NCI-H774 (cell line): ENCODE data around the gene GATA1.
"Not testable (repeated sequence)": the region's sequence is repeated elsewhere in the genome, so short reads cannot be mapped to it uniquely, and the experiment has no call there.

ENCODE experiments used
- DNase-seq: peaks from one replicate; lab custom pipeline; 2025; lab: John Stamatoyannopoulos, UW

The GATA1 gene

DNA sequence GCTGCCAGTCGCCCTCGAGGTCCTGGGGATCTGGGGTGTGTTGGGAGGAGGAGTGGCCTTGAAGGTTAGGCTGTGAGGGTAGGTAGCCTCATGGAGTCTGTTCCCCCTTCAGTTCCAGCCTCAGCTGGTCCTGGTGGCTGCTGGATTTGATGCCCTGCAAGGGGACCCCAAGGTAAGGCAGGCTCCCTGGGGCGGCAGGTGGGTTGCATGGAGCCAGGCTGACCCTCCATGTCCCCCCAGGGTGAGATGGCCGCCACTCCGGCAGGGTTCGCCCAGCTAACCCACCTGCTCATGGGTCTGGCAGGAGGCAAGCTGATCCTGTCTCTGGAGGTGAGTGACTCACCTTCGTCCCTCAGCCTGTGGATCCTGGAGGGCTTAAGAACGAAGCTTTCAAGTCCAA lies 28.3 kb downstream of the GATA1 start:
- no peak for DNase-seq

DNA sequence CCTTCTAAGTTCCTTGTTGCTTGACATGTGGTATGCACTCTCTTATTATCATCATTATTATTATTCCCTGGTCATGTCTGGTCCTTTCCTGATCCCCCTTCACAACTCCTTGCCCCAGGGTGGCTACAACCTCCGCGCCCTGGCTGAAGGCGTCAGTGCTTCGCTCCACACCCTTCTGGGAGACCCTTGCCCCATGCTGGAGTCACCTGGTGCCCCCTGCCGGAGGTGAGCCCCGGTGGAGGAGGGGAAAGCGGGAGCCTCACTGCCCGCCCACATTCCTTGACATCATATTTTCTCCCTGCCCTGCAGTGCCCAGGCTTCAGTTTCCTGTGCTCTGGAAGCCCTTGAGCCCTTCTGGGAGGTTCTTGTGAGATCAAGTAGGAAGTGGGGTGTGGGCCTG lies 28.9 kb downstream of the GATA1 start:
- no peak for DNase-seq

DNA sequence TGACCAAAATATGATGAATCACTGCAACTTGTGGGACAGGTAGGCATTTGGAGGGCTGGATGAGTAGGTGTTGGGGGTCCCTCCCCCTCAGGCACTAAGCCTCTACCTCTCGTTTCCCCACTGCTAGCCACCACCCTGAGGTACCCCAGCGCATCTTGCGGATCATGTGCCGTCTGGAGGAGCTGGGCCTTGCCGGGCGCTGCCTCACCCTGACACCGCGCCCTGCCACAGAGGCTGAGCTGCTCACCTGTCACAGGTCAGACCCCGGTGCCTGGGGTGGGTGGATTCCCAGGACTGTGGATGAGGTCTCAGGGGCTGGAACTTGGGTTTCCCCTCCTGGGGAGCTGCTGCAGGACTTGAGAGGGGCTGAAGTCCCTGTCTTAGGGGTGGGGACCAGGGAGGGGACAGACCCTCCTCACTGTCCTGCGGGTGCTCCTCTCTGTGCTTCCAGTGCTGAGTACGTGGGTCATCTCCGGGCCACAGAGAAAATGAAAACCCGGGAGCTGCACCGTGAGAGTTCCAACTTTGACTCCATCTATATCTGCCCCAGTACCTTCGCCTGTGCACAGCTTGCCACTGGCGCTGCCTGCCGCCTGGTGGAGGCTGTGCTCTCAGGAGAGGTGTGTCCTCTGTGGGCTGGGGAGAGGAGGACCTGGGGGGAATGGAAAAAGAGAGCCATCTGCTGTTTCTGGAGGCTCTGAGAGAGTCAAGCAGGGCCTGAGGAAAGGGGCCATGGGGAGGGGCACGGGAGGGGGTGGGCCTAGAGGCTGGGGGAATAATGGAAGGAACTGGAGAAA lies 29.8 kb downstream of the GATA1 start:
- DNase-seq, result no peak

DNA sequence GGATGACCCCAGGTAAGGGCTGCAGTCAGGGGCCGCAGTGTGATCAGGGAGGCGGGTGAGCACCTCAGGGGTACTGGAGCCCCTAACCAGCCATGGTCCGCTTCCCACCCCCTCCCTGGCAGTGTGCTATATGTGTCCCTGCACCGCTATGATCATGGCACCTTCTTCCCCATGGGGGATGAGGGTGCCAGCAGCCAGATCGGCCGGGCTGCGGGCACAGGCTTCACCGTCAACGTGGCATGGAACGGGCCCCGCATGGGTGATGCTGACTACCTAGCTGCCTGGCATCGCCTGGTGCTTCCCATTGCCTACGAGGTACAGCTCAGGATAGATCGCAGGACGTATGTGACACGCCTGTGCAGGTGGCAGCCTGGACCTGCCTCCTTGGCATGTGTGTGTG lies 31.7 kb downstream of the GATA1 start:
- no peak for DNase-seq

DNA sequence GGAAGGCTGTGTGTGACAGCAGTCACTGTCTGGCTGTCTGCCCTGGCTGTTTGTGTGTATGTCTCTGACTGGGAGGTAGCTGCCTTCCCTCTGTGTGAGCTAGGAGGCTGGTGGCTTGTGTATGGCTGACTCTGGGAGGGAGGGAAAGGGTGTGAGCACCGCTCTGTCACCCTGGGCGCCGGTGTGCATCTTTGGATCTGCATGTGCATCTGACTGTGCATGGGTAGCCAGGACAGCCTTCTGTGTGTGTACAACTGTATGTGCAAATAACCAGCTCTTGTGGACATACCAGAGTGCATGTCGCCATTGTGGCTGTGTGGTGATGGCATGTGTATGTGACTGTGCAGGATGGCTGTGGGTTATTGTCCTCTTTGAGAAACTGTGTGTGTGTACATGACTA lies 32.5 kb downstream of the GATA1 start:
- no peak for DNase-seq

DNA sequence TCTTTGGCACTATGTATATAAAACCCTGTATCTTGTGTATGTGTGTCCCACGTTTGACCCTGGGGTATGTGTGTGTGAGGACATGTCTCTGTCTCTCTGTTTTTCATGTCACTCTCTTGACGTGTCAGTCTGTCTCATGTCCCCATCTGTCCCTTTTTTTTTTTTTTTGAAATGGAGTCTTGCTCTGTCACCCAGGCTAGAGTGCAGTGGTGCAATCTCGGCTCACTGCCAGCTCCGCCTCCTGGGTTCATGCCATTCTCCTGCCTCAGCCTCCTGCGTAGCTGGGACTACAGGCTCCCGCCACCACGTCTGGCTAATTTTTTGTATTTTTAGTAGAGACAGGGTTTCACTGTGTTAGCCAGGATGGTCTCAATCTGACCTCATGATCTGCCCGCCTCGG lies 33.0 kb downstream of the GATA1 start:
- not testable (repeated sequence) for DNase-seq

DNA sequence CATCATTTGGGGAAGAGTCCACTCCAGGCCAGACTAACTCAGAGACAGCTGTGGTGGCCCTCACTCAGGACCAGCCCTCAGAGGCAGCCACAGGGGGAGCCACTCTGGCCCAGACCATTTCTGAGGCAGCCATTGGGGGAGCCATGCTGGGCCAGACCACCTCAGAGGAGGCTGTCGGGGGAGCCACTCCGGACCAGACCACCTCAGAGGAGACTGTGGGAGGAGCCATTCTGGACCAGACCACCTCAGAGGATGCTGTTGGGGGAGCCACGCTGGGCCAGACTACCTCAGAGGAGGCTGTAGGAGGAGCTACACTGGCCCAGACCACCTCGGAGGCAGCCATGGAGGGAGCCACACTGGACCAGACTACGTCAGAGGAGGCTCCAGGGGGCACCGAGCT lies 36.7 kb downstream of the GATA1 start:
- DNase-seq, result no peak

DNA sequence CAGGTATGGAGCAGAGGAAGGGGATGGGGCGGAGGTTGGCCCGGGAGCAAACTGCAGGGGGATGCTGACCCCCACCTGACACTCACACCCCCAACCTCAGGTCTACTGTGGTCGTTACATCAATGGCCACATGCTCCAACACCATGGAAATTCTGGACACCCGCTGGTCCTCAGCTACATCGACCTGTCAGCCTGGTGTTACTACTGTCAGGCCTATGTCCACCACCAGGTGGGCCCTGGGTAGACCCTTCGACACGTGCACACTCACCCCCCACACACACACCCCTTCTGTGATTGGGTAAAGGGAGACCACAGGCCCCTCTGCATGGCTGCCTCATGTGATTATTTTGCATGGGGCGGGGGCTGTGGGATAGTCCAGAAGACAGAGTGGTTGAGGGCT lies 37.7 kb downstream of the GATA1 start:
- DNase-seq, result no peak

DNA sequence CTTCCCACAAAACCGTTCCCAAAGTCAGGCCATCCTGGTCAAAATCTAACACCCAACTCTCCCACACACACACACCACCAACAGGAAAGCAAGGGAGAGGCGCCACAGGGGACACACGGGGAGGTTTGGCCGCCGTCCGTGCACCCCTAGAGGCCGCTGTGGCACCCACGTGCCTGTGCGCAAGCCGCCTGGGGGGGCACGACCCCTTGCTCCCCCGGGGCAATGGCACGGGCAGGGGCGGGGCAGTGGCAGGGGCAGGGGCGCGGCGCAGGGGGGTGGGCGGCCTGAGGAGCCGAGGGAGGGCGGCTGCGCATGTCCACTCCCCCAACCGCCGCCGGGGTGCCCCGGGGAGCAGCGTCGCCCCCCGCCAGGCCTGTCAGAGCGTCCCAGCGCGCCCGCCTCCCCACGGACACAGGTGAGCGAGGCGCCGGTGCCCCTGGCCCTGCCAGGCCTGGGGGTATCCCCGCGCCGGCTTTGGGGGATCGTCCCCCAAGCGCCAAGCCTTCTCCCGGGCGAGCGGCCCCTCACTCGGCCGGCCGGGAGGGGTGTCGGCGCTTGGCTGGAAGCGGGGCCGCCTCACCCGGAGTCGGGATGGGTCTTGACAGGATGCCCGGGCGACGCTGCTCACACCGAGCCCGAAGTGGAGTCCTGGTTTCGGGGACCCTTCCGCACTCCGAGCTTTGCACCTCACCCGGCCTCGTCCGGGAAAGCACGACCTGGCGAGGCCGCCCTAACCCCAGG lies 39.9 kb downstream of the GATA1 start, which contains the start of gene ERAS:
ERAS (plus strand) TSS at position 379 of the 741 bp plus-strand sequence. CDS start 2,611 bp downstream, outside the sequence.
- DNase-seq, result no peak

DNA sequence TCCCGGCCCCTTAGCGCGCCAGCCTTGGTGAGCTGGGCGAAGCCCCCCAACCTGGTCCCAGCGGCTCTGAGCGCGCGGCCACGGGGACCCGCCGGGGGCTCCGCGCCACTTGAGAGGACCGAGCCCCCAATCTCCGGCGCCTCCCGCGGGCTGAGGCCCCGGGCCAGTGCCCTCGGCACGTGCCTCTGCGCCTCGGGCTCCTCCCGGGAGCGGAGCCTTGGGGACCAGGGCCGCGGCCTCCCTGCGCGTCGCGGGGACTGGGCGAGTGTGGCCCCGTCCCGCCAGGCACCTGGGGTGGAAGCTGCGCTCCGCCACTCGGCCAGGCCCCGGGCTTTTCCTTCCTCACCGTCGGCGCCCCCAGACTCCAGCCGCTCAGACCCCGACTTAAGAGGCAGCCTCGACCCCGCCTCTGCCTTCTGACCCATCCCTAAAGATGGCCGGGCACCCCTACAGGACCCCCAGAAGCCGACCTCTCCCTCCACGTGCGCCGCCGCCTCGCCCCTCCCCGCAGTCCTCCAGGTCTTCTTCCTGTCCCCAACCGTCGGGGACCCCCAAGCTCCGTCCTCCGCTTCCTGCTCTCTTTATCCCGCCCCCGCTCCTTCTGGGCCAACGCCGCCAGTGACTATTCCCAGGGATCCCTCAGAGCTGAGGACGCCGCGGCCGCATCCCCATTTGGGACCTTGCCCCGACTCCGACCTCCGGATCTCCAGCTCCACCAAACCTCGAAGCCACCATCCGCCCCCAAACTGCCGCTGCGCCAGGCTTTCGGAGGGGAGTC lies 40.7 kb downstream of the GATA1 start:
- no peak for DNase-seq

DNA sequence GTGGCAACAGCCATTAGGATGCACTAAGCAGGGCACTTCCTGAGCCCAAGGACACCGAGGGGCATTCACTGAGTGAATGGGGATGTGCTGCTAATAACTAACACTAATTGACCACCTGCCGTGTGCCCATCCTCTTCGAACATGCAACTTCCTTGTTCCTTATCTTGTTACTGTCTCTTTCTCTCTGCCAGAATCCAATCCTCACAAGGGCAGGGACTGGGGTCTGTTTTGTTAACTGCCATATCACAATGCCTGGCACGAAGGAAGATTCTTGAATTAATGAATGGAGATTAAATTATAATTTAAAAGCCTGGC lies 41.2 kb downstream of the GATA1 start:
- DNase-seq, result no peak

DNA sequence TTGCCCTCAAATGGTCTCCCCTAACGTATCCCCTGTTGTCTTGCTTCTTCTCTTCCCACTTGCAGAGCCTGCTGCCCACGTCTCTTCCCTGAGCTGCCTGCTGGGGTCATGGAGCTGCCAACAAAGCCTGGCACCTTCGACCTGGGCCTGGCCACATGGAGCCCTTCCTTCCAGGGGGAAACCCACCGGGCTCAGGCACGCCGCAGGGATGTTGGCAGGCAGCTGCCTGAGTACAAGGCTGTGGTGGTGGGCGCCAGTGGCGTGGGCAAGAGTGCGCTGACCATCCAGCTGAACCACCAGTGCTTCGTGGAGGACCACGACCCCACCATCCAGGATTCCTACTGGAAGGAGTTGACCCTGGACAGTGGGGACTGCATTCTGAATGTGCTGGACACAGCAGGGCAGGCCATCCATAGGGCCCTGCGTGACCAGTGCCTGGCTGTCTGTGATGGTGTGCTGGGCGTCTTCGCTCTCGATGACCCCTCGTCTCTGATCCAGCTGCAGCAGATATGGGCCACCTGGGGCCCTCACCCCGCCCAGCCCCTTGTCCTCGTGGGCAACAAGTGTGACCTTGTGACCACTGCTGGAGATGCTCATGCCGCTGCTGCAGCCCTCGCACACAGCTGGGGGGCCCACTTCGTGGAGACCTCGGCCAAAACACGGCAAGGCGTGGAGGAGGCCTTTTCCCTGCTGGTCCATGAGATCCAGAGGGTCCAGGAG lies 42.8 kb downstream of the GATA1 start:
- no peak for DNase-seq

DNA sequence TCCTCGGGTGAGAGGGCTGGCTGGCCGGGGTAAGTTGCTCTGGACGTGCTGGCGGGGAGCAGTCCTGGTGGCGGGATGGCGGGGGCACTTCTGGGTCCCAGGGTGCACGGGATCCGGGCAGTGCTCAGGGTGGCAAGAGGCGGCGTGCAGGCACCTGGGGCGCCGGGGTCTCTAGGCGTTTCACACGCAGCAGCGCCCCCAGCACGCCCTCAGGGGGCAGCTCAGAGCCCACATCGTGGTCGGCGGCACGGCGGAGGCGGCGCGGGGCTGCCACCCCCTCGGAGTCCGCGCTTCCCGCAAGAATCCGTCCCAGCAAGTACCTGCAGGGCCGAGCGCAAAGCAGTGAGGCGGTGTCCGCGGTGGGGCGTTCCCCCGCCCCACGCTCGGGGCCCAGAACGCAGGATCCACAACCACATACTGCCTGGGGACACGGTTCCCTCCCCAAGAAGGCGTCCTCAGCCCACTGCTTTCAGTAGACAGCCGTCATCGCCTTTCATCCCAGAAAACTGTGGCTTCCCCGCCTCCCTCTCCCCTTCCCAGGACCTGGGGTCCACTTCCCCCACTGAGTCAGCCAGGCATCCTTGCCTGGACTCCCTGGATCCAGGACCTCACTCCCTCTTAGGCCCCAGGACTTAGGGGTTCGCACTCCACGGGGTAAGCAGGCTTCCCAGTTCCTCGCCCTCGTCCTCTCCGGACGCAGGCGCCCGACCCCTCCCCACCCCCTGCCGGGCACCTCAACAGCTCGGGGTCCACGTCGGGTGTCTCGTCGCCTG lies 44.9 kb downstream of the GATA1 start:
- DNase-seq, result no peak

DNA sequence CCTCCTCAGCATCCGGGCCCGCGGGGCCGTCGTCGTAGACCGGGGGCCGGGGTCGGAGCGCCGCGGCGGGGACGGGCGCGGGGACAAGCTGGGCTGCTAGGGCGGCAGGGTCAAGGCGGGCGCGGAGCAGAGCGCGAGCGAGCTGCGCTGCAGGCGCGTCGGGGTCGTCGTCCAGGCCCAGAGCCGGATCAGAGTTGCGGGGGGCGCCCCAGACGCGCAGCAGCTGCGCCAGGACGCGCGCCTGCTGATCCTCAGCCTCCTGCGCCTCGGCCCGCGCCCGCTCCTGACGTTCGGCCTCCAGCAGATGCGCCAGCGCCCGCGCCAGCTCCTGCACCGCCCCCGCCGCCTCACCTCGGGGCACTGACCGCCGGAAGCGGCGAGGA lies 45.5 kb downstream of the GATA1 start:
- no peak for DNase-seq

DNA sequence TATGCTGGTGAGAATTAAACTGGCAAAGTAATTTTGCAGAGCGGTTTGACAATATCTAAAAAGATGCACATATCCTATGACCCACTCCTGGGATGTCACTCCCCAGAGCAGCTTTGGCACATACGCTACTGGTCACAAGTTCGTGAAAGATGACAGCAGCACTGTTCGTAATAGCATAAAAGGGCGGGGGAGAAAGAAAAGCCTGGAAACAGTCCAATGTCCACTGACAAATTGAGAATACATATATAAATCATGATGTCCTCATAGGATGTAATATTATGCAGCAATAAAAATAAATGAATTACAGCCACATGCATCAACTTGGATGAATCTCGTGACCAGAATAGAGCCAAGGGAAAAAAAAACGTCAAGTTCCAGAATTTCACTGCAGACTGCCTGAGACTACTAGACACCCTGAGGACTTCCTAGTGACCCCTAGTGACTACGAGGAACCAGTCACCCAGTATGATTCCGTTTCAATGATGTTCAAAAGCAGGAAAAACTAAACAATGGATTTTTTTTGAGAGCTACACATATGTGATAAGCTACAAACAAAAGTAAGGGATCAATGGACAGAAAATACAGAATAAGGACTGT lies 47.2 kb downstream of the GATA1 start:
- no peak for DNase-seq

DNA sequence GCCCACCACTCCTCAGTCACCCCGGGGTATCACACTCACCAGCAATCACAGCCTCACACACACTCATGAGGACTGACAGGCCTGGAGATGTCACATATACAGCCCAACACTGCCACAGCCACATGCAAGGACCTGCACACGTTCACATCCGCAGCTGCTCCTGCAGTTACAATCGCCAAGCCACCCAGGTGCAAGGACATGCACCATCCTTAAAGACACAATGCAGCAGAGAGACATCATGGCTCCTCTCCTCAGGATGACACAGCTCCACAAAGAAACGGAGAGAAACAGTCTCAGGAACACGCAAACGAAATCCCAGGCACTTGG lies 48.0 kb downstream of the GATA1 start:
- DNase-seq, result no peak

DNA sequence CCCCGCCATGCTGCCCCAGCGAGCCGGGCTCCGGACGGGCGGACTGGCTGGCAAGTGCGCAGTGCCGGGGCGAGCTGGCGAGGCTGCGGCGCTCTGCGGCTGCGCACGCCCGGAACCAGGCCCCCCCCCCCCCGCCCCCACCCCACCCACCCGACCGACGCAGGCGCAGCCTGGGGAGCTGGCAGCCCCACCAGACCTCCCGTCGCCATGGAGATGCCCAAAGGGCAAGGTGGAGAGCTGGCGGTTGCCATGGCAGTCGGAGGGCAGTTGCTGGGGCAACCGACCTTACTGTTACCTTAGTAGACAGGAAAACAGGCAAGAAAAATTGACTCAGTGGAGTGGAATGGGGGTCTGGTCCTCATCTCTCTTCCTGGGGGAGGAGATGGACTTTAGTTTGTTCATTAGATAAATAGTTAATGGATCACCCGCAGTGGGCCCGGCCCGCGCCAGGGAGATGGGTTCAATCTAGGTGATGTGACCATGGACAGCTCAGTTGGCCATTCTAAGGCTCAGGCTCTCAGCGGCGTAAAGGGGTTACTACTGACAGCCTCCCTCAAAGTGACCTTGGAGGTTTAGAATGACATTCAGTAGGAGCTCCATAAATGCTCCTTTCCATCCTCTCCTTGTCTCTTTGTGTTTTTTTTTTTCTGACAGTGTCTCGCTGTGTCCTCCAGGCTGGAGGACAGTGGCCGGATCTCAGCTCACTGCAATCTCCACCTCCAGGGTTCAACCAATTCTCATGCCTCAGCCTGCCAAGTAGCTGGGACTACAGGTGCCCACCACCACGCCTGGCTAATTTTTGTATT lies 49.3 kb downstream of the GATA1 start, which contains the start of gene PCSK1N:
PCSK1N (minus strand) TSS at position 87 of the 806 bp plus-strand sequence; CDS start at position 9, 78 bp downstream.
- peak; percentile 73 for DNase-seq

DNA sequence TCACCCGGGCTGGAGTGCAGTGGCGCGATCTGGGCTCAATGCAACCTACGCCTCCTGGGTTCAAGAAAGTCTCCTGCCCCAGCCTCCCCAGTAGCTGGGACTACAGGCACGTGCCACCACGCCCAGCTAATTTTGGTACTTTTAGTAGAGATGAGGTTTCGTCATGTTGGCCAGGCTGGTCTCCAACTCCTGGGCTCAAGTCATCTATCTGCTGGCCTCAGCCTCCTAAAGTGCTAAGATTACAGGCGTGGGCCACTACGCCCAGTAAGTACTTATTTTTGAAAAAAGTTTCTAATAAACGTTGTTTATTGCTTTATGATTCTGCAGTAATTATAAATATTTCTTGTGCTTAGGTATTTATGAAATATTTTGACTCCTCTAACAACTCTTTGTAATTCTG lies 53.3 kb downstream of the GATA1 start:
- DNase-seq, result no peak
